Suprapubic skin (tissue), 3 donors: ENCODE measurements around the gene NIPBL.

Experiments
- CTCF ChIP-seq, 2 donors: fragments of 200-600 bp in 1 of 2; fragments of 450-650 bp in 1 of 2; sonication (generic) in 1 of 2; IDR thresholded peaks; one replicate each; pipeline ENCODE4 v1.5.1; 2016 to 2019; ENCODE audit warnings: antibody characterized with exemption in 2 of 2, mild to moderate bottlenecking in 1 of 2, moderate library complexity in 1 of 2
- POLR2AphosphoS5 ChIP-seq, 3 donors: sonication (generic); formaldehyde crosslinking; IDR thresholded peaks; one replicate each; pipeline ENCODE4 v1.6.1; 2017; ENCODE audit warnings: antibody characterized with exemption in 3 of 3

- no peak for TF ChIP-seq POLR2AphosphoS5 (IDR thresholded peaks at IDR 0.05)
- TF ChIP-seq CTCF (IDR thresholded peaks at IDR 0.05): no peak
These were observed 2.0 kb downstream of the NIPBL start for GRCh38 chr5:36878392-36879082.
